K562 (cell line): ENCODE results near the gene PAQR6. TPM values are rescaled to one million over a fixed set of nuclear protein-coding genes. Genes with fewer than 3 reads are reported as not detected.
A peak's percentile ranks its signal among the peaks of the same experiment; 100 is the strongest.

ENCODE experiments used
- BHLHE40 ChIP-seq: IDR thresholded peaks from 2 replicates; pipeline ENCODE4 v1.6.1; 2011; ENCODE audit warnings: low read length, improper control_type of control experiment
- CBX5 ChIP-seq: IDR thresholded peaks from 2 replicates; pipeline ENCODE4 v1.6.1; 2014; ENCODE audit warnings: low read depth, borderline replicate concordance
- FOXK1 ChIP-seq: sonication (generic); formaldehyde crosslinking; IDR thresholded peaks from 2 replicates; pipeline ENCODE4 v1.8.0; 2022; ENCODE audit warnings: missing genetic modification reagents, mild to moderate bottlenecking, borderline replicate concordance
- NR4A1 ChIP-seq, 2 experiments: fragments of 250-450 bp in 1 of 2; fragments of 450-650 bp in 1 of 2; sonication (Bioruptor Pico) in 1 of 2; IDR thresholded peaks; 2 replicates each; pipeline versions ENCODE4 v1.4.0 to v1.6.1; 2016 to 2020; ENCODE audit warnings: mild to moderate bottlenecking in 2 of 2, missing compliant biosample characterization in 1 of 2, missing genetic modification characterization in 1 of 2, moderate library complexity in 1 of 2
- RHOXF2B ChIP-seq: fragments of 250-450 bp; sonication (Bioruptor Pico); conservative IDR thresholded peaks from 2 replicates; pipeline ENCODE4 v1.5.1; 2021
- STAG1 ChIP-seq: sonication (generic); formaldehyde crosslinking; IDR thresholded peaks from 2 replicates; pipeline ENCODE4 v1.5.0; 2020; ENCODE audit warnings: missing genetic modification reagents, borderline replicate concordance
- ZBTB8A ChIP-seq: fragments of 450-650 bp; IDR thresholded peaks from 2 replicates; pipeline ENCODE4 v1.6.1; 2018; ENCODE audit warnings: mild to moderate bottlenecking, moderate library complexity; ENCODE audit not compliant: partially characterized antibody
- ZFP36 ChIP-seq: fragments of 150-350 bp; IDR thresholded peaks from 2 replicates; pipeline ENCODE4 v1.6.1; 2018; ENCODE audit warnings: low read length, low read depth; ENCODE audit not compliant: partially characterized antibody
- ZNF124 ChIP-seq: sonication (generic); formaldehyde crosslinking; IDR thresholded peaks from 2 replicates; pipeline ENCODE4 v1.8.1; 2022; ENCODE audit warnings: missing genetic modification reagents
- ZNF174 ChIP-seq: fragments of 250-450 bp; sonication (Bioruptor Pico); IDR thresholded peaks from 2 replicates; pipeline ENCODE4 v1.4.0; 2020; ENCODE audit warnings: mild to moderate bottlenecking
- ZNF3 ChIP-seq: fragments of 250-450 bp; sonication (Bioruptor Pico); IDR thresholded peaks from 2 replicates; pipeline ENCODE4 v1.5.0; 2021; ENCODE audit warnings: mild to moderate bottlenecking, moderate library complexity
- ZNF699 ChIP-seq: fragments of 250-450 bp; sonication (Bioruptor Pico); IDR thresholded peaks from 2 replicates; pipeline ENCODE4 v1.8.0; 2021; ENCODE audit warnings: mild to moderate bottlenecking, moderate library complexity; ENCODE audit not compliant: insufficient replicate concordance
- polyA plus RNA-seq, 8 experiments: library from polyadenylated mRNA; depleted of rRNA in 4 of 8; stranded (reverse) in 5 of 8; unstranded in 3 of 8; fragments of >200 nt; fragmentation: Nextera tagmentation in 2 of 8; fragmentation: Illumina TruSeq in 1 of 8; extraction: Ambion mirVana in 2 of 8; extraction: Trizol in 1 of 8; gene quantifications; 2 replicates each; pipeline versions ENCODE4 v1.2.1 to v1.2.3, GENCODE V29; 2011 to 2014; ENCODE audit warnings: inconsistent platforms in 1 of 8, missing spikeins in 1 of 8
- total RNA-seq, 7 experiments: library from RNA; depleted of rRNA in 6 of 7; stranded (reverse); fragments of >200 nt in 6 of 7; fragmentation: Illumina TruSeq in 2 of 7; extraction: Trizol in 2 of 7; gene quantifications; 2 replicates each; pipeline versions ENCODE4 v1.2.1 to v1.2.3, GENCODE V29; 2011 to 2021; ENCODE audit warnings: low replicate concordance in 1 of 7
- TF ChIP-seq, protein P1 (sequence below): fragments of 450-650 bp; formaldehyde crosslinking; IDR thresholded peaks from 2 replicates; pipeline ENCODE4 v1.4.0; 2022; ENCODE audit warnings: mild to moderate bottlenecking, moderate library complexity
- TF ChIP-seq, protein P2 (sequence below), 2 experiments: fragments of 450-650 bp in 1 of 2; IDR thresholded peaks; 2 replicates each; pipeline ENCODE4 v1.6.1; 2011 to 2017; ENCODE audit warnings: low read depth in 2 of 2, antibody characterized with exemption in 1 of 2, borderline replicate concordance in 1 of 2, low read length in 1 of 2, mild to moderate bottlenecking in 1 of 2, mixed read lengths in 1 of 2; ENCODE audit not compliant: control insufficient read depth in 1 of 2
- TF ChIP-seq, protein P3 (sequence below): fragments of 450-650 bp; IDR thresholded peaks from 2 replicates; pipeline ENCODE4 v1.6.1; 2016; ENCODE audit warnings: low read depth

The PAQR6 gene
- total and polyA plus RNA-seq, 9 of the 15 experiments (the other 6 are each of a cell fraction or from before 2014, with no cell fraction given), result 0.07 to 1.8 (median 0.62) TPM

DNA sequence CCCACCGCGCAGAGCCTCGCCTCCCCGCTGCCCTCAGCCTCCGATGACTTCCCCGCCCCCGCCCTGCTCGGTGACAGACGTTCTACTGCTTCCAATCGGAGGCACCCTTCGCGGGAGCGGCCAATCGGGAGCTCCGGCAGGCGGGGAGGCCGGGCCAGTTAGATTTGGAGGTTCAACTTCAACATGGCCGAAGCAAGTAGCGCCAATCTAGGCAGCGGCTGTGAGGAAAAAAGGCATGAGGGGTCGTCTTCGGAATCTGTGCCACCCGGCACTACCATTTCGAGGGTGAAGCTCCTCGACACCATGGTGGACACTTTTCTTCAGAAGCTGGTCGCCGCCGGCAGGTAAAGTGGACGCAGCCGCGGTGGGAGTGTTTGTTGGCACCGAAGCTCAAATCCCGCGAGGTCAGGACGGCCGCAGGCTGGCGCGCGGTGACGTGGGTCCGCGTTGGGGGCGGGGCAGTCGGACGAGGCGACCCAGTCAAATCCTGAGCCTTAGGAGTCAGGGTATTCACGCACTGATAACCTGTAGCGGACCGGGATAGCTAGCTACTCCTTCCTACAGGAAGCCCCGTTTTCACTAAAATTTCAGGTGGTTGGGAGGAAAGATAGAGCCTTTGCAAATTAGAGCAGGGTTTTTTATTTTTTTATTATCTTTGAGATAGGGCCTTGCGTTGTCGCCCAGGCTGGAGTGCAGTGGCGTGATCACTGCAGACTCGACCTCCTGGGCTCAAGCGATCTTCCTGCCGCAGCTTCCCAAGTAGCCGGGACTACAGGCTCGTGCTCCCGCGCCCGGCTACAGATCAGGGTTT, 34.8 kb downstream of the PAQR6 start, which contains the start of gene PMF1 (continued):
- TF ChIP-seq, protein P1, sequence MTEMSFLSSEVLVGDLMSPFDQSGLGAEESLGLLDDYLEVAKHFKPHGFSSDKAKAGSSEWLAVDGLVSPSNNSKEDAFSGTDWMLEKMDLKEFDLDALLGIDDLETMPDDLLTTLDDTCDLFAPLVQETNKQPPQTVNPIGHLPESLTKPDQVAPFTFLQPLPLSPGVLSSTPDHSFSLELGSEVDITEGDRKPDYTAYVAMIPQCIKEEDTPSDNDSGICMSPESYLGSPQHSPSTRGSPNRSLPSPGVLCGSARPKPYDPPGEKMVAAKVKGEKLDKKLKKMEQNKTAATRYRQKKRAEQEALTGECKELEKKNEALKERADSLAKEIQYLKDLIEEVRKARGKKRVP (CRISPR knock-in tag), result no peak
- TF ChIP-seq ZFP36 (no peak), ZNF3 (no peak), CBX5 (no peak), ZNF124 (CRISPR knock-in tag) (no peak), FOXK1 (CRISPR knock-in tag) (peak; percentile 89; the same call in 1 of the 2 replicates), ZNF174 (no peak), STAG1 (no peak), ZBTB8A (no peak), RHOXF2B (CRISPR knock-in tag) (no peak), ZNF699 (CRISPR knock-in tag) (no peak), NR4A1 (CRISPR knock-in tag; IDR thresholded peaks at IDR 0.05) (no peak; the same call in 1 of the 2 replicates), NR4A1 (tag; IDR thresholded peaks at IDR 0.05) (no peak), BHLHE40 (no peak; the same call in 1 of the 2 replicates)
- TF ChIP-seq, protein P2, sequence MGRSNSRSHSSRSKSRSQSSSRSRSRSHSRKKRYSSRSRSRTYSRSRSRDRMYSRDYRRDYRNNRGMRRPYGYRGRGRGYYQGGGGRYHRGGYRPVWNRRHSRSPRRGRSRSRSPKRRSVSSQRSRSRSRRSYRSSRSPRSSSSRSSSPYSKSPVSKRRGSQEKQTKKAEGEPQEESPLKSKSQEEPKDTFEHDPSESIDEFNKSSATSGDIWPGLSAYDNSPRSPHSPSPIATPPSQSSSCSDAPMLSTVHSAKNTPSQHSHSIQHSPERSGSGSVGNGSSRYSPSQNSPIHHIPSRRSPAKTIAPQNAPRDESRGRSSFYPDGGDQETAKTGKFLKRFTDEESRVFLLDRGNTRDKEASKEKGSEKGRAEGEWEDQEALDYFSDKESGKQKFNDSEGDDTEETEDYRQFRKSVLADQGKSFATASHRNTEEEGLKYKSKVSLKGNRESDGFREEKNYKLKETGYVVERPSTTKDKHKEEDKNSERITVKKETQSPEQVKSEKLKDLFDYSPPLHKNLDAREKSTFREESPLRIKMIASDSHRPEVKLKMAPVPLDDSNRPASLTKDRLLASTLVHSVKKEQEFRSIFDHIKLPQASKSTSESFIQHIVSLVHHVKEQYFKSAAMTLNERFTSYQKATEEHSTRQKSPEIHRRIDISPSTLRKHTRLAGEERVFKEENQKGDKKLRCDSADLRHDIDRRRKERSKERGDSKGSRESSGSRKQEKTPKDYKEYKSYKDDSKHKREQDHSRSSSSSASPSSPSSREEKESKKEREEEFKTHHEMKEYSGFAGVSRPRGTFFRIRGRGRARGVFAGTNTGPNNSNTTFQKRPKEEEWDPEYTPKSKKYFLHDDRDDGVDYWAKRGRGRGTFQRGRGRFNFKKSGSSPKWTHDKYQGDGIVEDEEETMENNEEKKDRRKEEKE (IDR thresholded peaks at IDR 0.05; ENCODE audit: borderline replicate concordance in 1 of 2, control insufficient read depth in 1 of 2, low read depth in 2 of 2, low read length in 1 of 2), result no peak
- TF ChIP-seq, protein P3, sequence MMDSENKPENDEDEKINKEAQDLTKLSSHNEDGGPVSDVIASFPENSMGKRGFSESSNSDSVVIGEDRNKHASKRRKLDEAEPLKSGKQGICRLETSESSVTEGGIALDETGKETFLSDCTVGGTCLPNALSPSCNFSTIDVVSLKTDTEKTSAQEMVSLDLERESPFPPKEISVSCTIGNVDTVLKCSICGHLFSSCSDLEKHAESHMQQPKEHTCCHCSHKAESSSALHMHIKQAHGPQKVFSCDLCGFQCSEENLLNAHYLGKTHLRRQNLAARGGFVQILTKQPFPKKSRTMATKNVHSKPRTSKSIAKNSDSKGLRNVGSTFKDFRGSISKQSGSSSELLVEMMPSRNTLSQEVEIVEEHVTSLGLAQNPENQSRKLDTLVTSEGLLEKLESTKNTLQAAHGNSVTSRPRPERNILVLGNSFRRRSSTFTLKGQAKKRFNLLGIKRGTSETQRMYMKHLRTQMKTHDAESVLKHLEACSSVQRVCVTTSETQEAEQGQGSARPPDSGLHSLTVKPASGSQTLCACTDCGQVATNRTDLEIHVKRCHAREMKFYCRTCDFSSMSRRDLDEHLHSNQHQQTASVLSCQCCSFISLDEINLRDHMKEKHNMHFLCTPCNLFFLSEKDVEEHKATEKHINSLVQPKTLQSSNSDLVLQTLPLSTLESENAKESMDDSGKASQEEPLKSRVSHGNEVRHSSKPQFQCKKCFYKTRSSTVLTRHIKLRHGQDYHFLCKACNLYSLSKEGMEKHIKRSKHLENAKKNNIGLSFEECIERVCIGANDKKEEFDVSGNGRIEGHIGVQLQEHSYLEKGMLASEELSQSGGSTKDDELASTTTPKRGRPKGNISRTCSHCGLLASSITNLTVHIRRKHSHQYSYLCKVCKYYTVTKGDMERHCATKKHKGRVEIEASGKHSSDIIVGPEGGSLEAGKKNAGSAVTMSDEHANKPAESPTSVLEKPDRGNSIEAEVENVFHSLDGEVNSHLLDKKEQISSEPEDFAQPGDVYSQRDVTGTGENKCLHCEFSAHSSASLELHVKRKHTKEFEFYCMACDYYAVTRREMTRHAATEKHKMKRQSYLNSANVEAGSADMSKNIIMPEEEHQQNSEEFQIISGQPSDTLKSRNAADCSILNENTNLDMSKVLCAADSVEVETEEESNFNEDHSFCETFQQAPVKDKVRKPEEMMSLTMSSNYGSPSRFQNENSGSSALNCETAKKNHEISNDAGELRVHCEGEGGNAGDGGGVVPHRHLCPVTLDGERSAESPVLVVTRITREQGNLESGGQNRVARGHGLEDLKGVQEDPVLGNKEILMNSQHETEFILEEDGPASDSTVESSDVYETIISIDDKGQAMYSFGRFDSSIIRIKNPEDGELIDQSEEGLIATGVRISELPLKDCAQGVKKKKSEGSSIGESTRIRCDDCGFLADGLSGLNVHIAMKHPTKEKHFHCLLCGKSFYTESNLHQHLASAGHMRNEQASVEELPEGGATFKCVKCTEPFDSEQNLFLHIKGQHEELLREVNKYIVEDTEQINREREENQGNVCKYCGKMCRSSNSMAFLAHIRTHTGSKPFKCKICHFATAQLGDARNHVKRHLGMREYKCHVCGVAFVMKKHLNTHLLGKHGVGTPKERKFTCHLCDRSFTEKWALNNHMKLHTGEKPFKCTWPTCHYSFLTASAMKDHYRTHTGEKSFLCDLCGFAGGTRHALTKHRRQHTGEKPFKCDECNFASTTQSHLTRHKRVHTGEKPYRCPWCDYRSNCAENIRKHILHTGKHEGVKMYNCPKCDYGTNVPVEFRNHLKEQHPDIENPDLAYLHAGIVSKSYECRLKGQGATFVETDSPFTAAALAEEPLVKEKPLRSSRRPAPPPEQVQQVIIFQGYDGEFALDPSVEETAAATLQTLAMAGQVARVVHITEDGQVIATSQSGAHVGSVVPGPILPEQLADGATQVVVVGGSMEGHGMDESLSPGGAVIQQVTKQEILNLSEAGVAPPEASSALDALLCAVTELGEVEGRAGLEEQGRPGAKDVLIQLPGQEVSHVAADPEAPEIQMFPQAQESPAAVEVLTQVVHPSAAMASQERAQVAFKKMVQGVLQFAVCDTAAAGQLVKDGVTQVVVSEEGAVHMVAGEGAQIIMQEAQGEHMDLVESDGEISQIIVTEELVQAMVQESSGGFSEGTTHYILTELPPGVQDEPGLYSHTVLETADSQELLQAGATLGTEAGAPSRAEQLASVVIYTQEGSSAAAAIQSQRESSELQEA, result no peak
